Right lobe of liver (tissue), 6 donors: Measurements from ENCODE around the gene ISG15. TPM values are rescaled to one million over a fixed set of nuclear protein-coding genes. Genes with fewer than 3 reads are reported as not detected.
"Not testable (repeated sequence)": the region's sequence is repeated elsewhere in the genome, so short reads cannot be mapped to it uniquely, and the experiment has no call there.

Experiments
- ATAC-seq, 4 donors: fragments of 200-7000 bp; cut with Tn5 transposase; one replicate each; pipeline ENCODE4 v1.9.1; 2020; ENCODE audit warnings: mild to moderate bottlenecking in 4 of 4, moderate library complexity in 4 of 4
- DNase-seq, 3 donors: peaks; one replicate each; pipeline ENCODE4 v3.0.0-alpha.2; 2020
- H3K27ac ChIP-seq, 3 donors: fragments of 200-600 bp; one replicate each; pipeline ENCODE4 v1.8.0; 2022
- H3K27me3 ChIP-seq, 2 donors: fragments of 200-600 bp; one replicate each; pipeline ENCODE4 v1.8.0; 2022
- H3K36me3 ChIP-seq, 4 donors: fragments of 200-600 bp; sonication (generic) in 1 of 4; one replicate each; pipeline versions ENCODE4 v1.5.1 to v1.8.0; 2017 to 2022; ENCODE audit warnings: control low read depth in 1 of 4
- H3K4me1 ChIP-seq, 4 donors: fragments of 200-600 bp; sonication (generic) in 1 of 4; one replicate each; pipeline versions ENCODE4 v1.5.1 to v1.8.0; 2017 to 2022; ENCODE audit warnings: control low read depth in 1 of 4
- H3K4me3 ChIP-seq, 3 donors: fragments of 200-600 bp; one replicate each; pipeline ENCODE4 v1.8.0; 2022
- H3K9me3 ChIP-seq, 4 donors: fragments of 200-600 bp; sonication (generic) in 1 of 4; one replicate each; pipeline versions ENCODE4 v1.5.1 to v1.8.0; 2017 to 2022; ENCODE audit warnings: control low read depth in 1 of 4
- CTCF ChIP-seq, 4 donors: fragments of 200-600 bp in 3 of 4; fragments of 450-650 bp in 1 of 4; IDR thresholded peaks; one replicate each; pipeline versions ENCODE4 v1.5.1 to v1.8.0; 2016 to 2022; ENCODE audit warnings: antibody characterized with exemption in 4 of 4, mild to moderate bottlenecking in 2 of 4
- POLR2A ChIP-seq: fragments of 450-650 bp; IDR thresholded peaks from one replicate; pipeline ENCODE4 v1.6.1; 2017; ENCODE audit warnings: antibody characterized with exemption, mild to moderate bottlenecking
- WGBS: methylation state at CpG from one replicate; pipeline ENCODE4 v1.1.6; 2018; ENCODE audit warnings: low coverage, low lambda C conversion rate; ENCODE audit not compliant: insufficient coverage; ENCODE audit errors: missing lambda C conversion rate; 5-methylcytosine and 5-hydroxymethylcytosine counted together
- intact Hi-C, 2 donors: fragments of 100-400 bp; cut with DNase I; formaldehyde crosslinking; loops; one replicate each; pipeline versions ENCODE4 v1.11.2 to v1.14.1; 2022
- total RNA-seq, 6 experiments: library from RNA; depleted of rRNA in 2 of 6; stranded (reverse); fragments of >200 nt in 2 of 6; fragmentation: NEBNext Ultra II Directional in 3 of 6; extraction: Animal tissue kit (Norgen Biotek cat#: 25700) in 3 of 6; gene quantifications; one replicate each; pipeline versions ENCODE4 v1.1.0 to v1.2.4, GENCODE V29; 2016 to 2023
- donor health status: DM: no; HTN: yes; CAD: no.
- donor health status: DM: no; HTN: no; CAD: no.
- donor health status: DM: no; HTN: no; CAD: no.
- donor health status: DM: no; HTN: yes; CAD: no.
- donor health status: DM: no; HTN: yes; CAD: no.

The ISG15 gene
- total RNA-seq, 6 experiments from 2014 or later, result 16.3 to 98.7 (median 26.4) TPM

- ATAC-seq, result no peak
- H3K36me3 ChIP-seq, result no peaks in the 10 kb centered on the region
- TF ChIP-seq POLR2A (no peak), CTCF (IDR thresholded peaks at IDR 0.05) (no peak)
- no peak overlapping the region for H3K4me3 ChIP-seq
- intact Hi-C loops, result no loop called here
- DNase-seq, result no peak
- no peak overlapping the region for H3K27ac ChIP-seq
- 79% methylated on average over 10 of the region's 50 CpGs for WGBS
- peaks cover 0 to 14% of the 10 kb centered on the region in 2 donors for H3K27me3 ChIP-seq
- peaks cover 0 to 15% (median 3%) of the 10 kb centered on the region in 4 donors for H3K4me1 ChIP-seq
- no peaks in the 10 kb centered on the region for H3K9me3 ChIP-seq
Observed at GRCh38 chr1:1055841-1056736, 42.8 kb downstream of the ISG15 start.

GRCh38 chr1:1057769-1058087 lies 44.4 kb downstream of the ISG15 start:
- H3K27ac ChIP-seq, ATAC-seq, H3K36me3 ChIP-seq, H3K4me3 ChIP-seq, DNase-seq, intact Hi-C loops, H3K9me3 ChIP-seq: not testable (repeated sequence)
- 69% methylated on average over 15 of the region's 15 CpGs for WGBS
- Histone ChIP-seq H3K4me1 (peaks cover 0 to 15% (median 3%) of the 10 kb centered on the region in 4 donors), H3K27me3 (peaks cover 0 to 20% of the 10 kb centered on the region in 2 donors)

GRCh38 chr1:1058088-1058905 lies 45.0 kb downstream of the ISG15 start:
- 12% methylated on average over 19 of the region's 24 CpGs for WGBS
- Histone ChIP-seq H3K36me3 (no peaks in the 10 kb centered on the region), H3K4me3 (peak overlapping the region in 1 of 3 donors; percentile 53), H3K4me1 (peaks cover 0 to 15% (median 3%) of the 10 kb centered on the region in 4 donors), H3K27ac (no peak overlapping the region), H3K27me3 (peaks cover 0 to 20% of the 10 kb centered on the region in 2 donors), H3K9me3 (no peaks in the 10 kb centered on the region)
- TF ChIP-seq CTCF (IDR thresholded peaks at IDR 0.05) (no peak), POLR2A (peak; percentile 71)
- intact Hi-C loops, result no loop called here
- DNase-seq (peak in 2 of 3 donors; percentile 69 to 80), ATAC-seq (peak; percentile 61 to 86 (median 67))

GRCh38 chr1:1058921-1059493 lies 45.7 kb downstream of the ISG15 start:
- DNase-seq (peak in 1 of 3 donors; percentile 57), ATAC-seq (peak in 3 of 4 donors; percentile 14 to 31 (median 24))
- Histone ChIP-seq H3K36me3 (no peaks in the 10 kb centered on the region), H3K4me1 (peaks cover 0 to 15% (median 3%) of the 10 kb centered on the region in 4 donors), H3K27me3 (peaks cover 0 to 20% of the 10 kb centered on the region in 2 donors), H3K4me3 (peak overlapping the region; percentile 42 to 53 (median 53)), H3K27ac (no peak overlapping the region), H3K9me3 (no peaks in the 10 kb centered on the region)
- WGBS, result 14% methylated on average over 10 of the region's 48 CpGs
- intact Hi-C loops, result no loop called here
- TF ChIP-seq POLR2A (no peak), CTCF (IDR thresholded peaks at IDR 0.05) (peak in 3 of 4 donors; percentile 14 to 38 (median 38))
